ENCODE measurements around the gene BRI3.

The BRI3 gene

GRCh38 chr7:98252425-98253054, 28.9 kb upstream of the BRI3 start:
- TF ChIP-seq CTCF (IDR thresholded peaks at IDR 0.05; ENCODE audit: borderline replicate concordance, extremely low read depth, low read length, poor library complexity, severe bottlenecking) (peak; percentile 27), EZH2 (IDR thresholded peaks at IDR 0.05; ENCODE audit: borderline replicate concordance, low read depth, low read length, severe bottlenecking) (no peak)
- DNase-seq = no peak
- peak; percentile 59 for ATAC-seq (ENCODE audit: insufficient read depth, low read depth)
- Histone ChIP-seq H3K9ac (ENCODE audit: low read depth, low read length) (peak overlapping the region; percentile 78), H3K36me3 (ENCODE audit: insufficient read depth, low read length) (peaks cover 10% of the 10 kb centered on the region), H3K4me2 (ENCODE audit: insufficient read depth, low read length) (peak overlapping the region; percentile 95), H3K4me3 (ENCODE audit: low read depth in 1 of 2, low read length in 2 of 2) (peak overlapping the region; percentile 73 to 98), H3K79me2 (ENCODE audit: insufficient read depth, low read length) (peaks cover 41% of the 10 kb centered on the region), H3K9me3 (ENCODE audit: insufficient read depth, low read length, severe bottlenecking) (no peaks in the 10 kb centered on the region), H4K20me1 (ENCODE audit: insufficient read depth, low read length) (peaks cover 3% of the 10 kb centered on the region; the same call in 1 of the 2 replicates), H2AFZ (ENCODE audit: low read depth, low read length) (peak overlapping the region; percentile 95), H3K4me1 (ENCODE audit: insufficient read depth, low read length) (peaks cover 49% of the 10 kb centered on the region), H3K27ac (ENCODE audit: low read length) (peak overlapping the region; percentile 81), H3K27me3 (ENCODE audit: insufficient read depth, low read length, poor library complexity) (no peaks in the 10 kb centered on the region)

GRCh38 chr7:98254516-98254915, 27.0 kb upstream of the BRI3 start:
- Histone ChIP-seq H3K27me3 (ENCODE audit: insufficient read depth, low read length, poor library complexity) (no peaks in the 10 kb centered on the region), H3K4me1 (ENCODE audit: insufficient read depth, low read length) (peaks cover 39% of the 10 kb centered on the region), H3K4me2 (ENCODE audit: insufficient read depth, low read length) (no peak overlapping the region), H3K79me2 (ENCODE audit: insufficient read depth, low read length) (peaks cover 39% of the 10 kb centered on the region), H3K9me3 (ENCODE audit: insufficient read depth, low read length, severe bottlenecking) (no peaks in the 10 kb centered on the region), H4K20me1 (ENCODE audit: insufficient read depth, low read length) (peaks cover 3% of the 10 kb centered on the region; the same call in 1 of the 2 replicates), H3K27ac (ENCODE audit: low read length) (no peak overlapping the region), H3K9ac (ENCODE audit: low read depth, low read length) (no peak overlapping the region), H3K4me3 (ENCODE audit: low read depth in 1 of 2, low read length in 2 of 2) (no peak overlapping the region), H3K36me3 (ENCODE audit: insufficient read depth, low read length) (peaks cover 10% of the 10 kb centered on the region), H2AFZ (ENCODE audit: low read depth, low read length) (no peak overlapping the region)
- ATAC-seq (ENCODE audit: insufficient read depth, low read depth) (no peak), DNase-seq (no peak)
- TF ChIP-seq EZH2 (IDR thresholded peaks at IDR 0.05; ENCODE audit: borderline replicate concordance, low read depth, low read length, severe bottlenecking) (no peak), CTCF (IDR thresholded peaks at IDR 0.05; ENCODE audit: borderline replicate concordance, extremely low read depth, low read length, poor library complexity, severe bottlenecking) (no peak)

GRCh38 chr7:98254951-98255610, 26.4 kb upstream of the BRI3 start:
- Histone ChIP-seq H3K27me3 (ENCODE audit: insufficient read depth, low read length, poor library complexity) (no peaks in the 10 kb centered on the region), H4K20me1 (ENCODE audit: insufficient read depth, low read length) (peaks cover 3% of the 10 kb centered on the region; the same call in 1 of the 2 replicates), H3K27ac (ENCODE audit: low read length) (no peak overlapping the region), H3K4me3 (ENCODE audit: low read depth in 1 of 2, low read length in 2 of 2) (no peak overlapping the region), H3K79me2 (ENCODE audit: insufficient read depth, low read length) (peaks cover 36% of the 10 kb centered on the region), H3K4me1 (ENCODE audit: insufficient read depth, low read length) (peaks cover 35% of the 10 kb centered on the region), H3K9me3 (ENCODE audit: insufficient read depth, low read length, severe bottlenecking) (no peaks in the 10 kb centered on the region), H3K9ac (ENCODE audit: low read depth, low read length) (no peak overlapping the region), H3K36me3 (ENCODE audit: insufficient read depth, low read length) (peaks cover 10% of the 10 kb centered on the region), H3K4me2 (ENCODE audit: insufficient read depth, low read length) (no peak overlapping the region), H2AFZ (ENCODE audit: low read depth, low read length) (no peak overlapping the region)
- TF ChIP-seq CTCF (IDR thresholded peaks at IDR 0.05; ENCODE audit: borderline replicate concordance, extremely low read depth, low read length, poor library complexity, severe bottlenecking) = no peak
- TF ChIP-seq EZH2 (IDR thresholded peaks at IDR 0.05; ENCODE audit: borderline replicate concordance, low read depth, low read length, severe bottlenecking) = no peak
- DNase-seq = peak; percentile 29
- ATAC-seq (ENCODE audit: insufficient read depth, low read depth) = no peak
